Fibroblast of gingiva (primary cell): ENCODE measurements around the gene HDAC4.

Experiments
- DNase-seq: peaks from one replicate; pipeline ENCODE4 v3.0.0-alpha.2; 2011; ENCODE audit warnings: low read depth

The HDAC4 gene

DNA sequence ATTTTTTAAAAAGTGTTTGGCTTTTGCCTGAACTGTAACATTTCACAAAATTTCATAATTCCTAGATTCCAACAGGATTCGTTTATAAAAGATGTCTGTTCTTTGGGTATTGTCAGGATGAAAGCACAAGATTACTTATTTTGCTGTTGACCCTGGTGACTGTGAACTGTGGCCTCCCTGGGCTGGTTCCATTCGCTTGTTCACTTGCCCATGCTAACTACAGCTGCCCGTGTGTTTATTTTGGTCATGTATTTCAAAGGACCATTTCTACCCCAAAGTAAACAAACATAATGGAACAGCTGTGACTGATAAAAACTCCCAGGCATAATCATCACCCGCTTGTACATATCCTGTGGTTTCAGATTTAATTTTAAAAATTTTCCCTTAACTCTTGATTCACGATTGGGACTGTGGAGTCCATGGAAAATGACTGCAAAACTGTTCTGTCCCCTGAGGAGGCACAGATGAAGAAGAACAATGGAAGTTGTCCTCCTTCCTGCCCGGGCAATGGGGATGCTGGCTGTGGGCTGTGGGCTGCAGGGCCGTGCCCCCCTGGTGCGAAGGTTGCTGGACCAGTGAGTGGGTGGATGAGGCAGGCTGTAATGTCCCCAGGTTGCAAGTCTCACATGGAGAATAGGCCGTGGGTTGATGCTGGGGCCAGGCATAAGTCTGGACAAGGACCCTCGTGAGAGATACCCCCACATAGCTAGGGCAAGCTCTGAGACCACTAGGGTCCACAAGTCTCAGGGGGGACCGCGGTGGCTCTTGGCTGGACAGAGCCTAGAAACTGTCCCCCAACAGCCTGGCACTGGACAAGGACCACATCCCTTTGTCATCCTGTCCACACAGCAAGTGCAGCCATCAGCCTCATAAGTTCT lies 28.9 kb upstream of the HDAC4 start:
- peak; percentile 84 for DNase-seq

DNA sequence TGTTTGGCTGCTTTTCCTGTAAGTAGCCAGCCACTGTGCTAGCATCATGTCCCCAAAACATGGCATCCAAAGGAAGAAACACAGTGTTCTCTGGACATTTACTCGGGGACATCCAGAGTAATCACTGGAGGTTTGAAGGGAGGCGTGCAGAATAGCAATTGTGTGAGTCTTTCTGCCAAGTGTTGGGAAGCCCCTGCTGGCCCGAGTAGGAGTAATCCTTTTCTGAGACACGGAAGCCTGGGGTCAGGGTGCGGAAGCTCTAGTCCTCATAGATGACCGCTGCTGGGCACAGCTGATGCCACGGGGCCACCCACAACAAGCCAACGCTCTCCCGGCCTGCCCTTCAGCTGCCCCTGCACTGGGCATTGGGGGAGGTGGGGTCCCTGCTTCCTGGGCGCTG lies 24.8 kb upstream of the HDAC4 start:
- no peak for DNase-seq

GRCh38 chr2:239424337-239425045 lies 23.7 kb upstream of the HDAC4 start:
- no peak for DNase-seq

GRCh38 chr2:239423551-239423950 lies 22.7 kb upstream of the HDAC4 start:
- no peak for DNase-seq

DNA sequence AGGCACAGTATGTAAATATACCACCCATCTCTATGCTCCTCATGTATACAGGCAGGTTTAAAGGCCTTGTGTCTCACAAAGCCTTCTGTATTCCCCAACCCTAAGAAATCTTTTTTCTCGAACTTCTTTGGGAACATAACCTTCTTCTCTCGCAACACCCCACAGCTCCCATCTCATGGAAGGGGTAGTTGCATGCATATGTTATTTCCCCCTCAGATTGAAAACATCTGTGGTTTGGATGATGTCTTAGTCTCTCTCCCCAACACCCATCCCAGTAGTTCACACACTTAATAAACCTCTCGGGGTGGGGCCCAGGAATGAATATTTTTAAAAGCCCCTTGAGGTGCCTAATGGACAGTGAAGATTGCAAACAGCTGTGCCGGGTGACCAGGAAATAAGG lies 21.0 kb upstream of the HDAC4 start:
- no peak for DNase-seq

DNA sequence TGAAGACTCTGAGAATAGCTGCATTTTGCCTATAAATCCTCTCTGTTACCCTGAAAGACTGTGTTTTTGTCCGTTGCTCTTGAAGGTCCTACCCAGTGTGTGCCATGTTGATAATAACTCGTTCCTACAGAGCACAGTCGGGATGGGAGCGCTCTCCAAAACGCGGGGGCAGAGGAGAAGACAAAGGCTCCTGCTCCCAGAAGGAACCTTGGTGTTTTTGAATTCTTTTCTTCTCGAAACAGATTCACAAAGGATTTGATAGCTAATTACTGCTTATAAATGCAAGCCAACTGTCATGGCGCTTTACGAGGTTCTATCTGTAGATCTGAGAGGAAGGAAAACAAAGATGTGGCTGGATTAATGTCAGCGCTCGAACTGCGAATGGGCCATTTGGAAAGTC lies 19.3 kb upstream of the HDAC4 start:
- no peak for DNase-seq

- DNase-seq, result no peak
These were observed 18.1 kb upstream of the HDAC4 start for GRCh38 chr2:239418918-239419317.

DNA sequence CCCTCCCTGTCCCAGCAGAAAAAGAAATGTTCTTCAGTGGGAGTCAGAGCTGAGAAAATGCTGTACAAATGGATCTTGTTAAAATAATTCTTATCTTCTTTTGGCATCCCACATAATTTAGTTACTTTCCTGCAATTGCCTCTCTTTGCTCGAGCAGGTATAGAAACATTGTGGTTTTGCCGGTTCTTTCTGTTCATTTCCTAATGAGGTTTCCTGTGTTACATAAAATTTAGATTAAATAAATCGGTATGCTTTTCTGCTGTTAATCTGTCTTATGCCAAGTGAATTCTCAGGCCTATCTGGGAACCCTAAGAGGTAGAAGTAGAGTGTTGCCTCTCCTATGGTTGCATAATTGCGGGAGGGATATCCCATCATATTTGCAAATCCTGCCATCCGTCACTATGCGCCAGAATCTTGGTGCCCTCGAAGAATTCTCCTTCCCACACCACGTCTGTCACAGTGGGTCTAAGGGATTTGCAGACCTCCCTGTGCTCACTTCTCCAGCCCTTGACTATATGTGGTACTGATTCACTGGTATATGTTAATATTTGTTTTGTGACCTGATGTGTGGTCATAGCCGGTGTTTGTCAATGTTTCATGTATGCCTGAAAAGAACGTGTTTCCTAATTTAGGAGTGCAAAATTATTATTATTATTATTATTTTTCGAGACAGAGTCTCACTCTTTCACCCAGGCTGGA lies 12.2 kb upstream of the HDAC4 start:
- DNase-seq, result no peak

DNA sequence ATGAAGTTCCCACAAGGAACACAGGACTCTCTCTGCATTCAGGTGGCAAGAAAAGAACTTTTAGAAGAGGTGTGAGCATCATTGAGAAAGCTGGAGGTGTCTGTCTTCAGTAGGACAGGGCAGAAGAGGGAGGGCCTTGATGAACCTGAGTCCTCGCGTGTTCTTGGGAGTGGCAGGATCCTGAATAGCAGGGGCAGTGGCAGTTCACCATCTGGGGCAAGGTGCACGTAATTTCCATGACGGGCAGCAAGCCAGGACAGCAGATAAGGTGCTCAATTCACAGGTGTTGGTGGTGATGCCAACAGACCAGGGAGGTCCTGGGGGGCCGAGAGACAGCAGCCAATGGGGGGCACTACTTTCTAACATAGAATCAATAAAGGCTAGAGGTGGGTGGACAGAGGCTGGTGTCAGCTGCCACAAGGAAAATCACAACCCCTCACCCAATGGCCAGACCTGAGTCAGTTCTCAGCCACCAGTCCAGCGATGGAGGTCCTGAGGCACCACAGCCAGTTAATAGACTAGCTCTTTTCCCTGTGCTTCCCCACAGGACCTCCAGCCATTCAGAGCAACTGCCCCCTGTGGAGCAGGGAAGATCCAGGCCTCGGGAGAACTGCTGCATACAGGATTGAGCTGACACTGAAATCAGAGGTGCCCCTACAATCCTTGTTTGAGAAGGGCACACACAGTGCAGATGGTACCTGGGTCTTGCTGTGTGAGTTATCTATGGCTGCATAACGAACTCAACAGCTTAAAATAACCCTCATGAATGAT lies 10.9 kb upstream of the HDAC4 start:
- no peak for DNase-seq

- DNase-seq, result no peak
These were observed 10.3 kb upstream of the HDAC4 start for GRCh38 chr2:239411117-239411516.

GRCh38 chr2:239409976-239410375 lies 9.2 kb upstream of the HDAC4 start:
- no peak for DNase-seq

DNA sequence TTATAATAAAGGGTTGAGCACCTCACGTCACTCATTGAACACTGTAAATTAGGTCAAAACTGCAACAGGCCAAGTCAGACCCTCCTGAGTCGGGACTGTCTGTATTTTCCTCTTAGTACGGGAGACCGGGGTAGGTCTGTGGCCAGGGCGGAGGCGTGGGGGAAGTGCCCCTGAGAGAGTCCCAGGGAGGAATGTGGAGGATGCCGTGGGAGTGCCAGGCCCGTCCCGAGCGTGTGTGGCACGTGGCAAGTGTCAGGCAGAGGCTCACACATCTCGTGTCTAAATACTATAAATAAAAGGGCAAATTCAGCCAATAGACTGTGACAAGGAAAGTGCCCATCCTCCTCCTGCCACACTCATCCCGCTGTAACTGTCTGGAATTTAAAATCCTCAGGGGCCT lies 6.3 kb upstream of the HDAC4 start:
- no peak for DNase-seq

DNA sequence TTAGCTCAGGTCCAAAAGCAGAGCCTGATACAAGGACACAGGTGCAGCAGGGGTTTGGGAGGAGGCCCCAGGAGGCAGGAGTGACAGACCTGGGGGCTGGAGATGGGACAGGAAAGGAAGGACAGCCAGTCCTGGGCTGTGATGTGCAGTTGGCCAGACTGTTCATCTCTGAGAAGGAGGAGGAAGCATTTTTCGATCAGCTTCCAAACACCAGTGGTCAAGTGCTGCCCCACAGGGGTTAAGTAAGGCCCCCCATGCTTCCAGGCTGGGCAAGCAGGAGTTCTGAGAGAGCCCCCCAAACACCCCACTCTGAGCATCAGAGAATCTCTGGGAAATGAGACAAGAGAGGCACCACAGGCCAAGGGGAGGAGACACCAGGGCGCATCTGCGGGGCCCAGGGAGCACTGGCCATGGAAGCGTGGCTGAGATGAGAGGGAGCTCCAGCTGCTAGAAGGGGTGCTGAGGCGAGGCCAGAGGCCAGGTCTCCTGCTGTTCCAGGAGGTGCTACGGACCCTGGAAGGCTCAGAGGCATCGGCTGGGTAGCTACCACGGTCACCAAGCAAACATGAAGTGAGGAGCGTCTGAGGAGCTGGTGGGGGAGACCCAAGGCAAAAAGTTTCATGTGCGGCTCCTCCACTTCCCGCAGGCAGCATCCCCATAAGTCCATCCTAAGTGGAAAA lies 5.6 kb upstream of the HDAC4 start:
- no peak for DNase-seq

DNA sequence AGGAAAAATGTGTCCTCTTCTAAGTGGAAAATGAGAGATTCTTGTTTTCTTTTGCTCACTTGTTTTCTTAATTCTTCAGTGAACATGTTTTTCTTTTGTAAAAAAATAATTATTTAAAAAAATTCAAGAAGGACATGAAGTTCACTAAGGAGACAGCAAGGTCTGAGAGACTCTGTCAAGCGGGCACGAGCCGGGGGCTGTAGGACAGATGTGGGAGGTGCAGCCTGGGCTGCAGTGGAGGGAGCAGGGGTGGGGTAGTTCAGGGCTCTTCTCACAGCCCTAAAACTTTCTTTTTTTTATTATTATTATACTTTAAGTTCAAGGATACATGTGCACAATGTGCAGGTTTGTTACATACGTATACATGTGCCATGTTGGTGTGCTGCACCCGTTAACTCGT lies 4.3 kb upstream of the HDAC4 start:
- DNase-seq, result no peak

- DNase-seq, result no peak
These were observed 1.8 kb upstream of the HDAC4 start for GRCh38 chr2:239402666-239403065.

- peak; percentile 23 for DNase-seq
These were observed 1.0 kb upstream of the HDAC4 start for GRCh38 chr2:239401881-239402233.

GRCh38 chr2:239401067-239401880 lies 454 bp upstream of the HDAC4 start:
- DNase-seq, result peak; percentile 99

DNA sequence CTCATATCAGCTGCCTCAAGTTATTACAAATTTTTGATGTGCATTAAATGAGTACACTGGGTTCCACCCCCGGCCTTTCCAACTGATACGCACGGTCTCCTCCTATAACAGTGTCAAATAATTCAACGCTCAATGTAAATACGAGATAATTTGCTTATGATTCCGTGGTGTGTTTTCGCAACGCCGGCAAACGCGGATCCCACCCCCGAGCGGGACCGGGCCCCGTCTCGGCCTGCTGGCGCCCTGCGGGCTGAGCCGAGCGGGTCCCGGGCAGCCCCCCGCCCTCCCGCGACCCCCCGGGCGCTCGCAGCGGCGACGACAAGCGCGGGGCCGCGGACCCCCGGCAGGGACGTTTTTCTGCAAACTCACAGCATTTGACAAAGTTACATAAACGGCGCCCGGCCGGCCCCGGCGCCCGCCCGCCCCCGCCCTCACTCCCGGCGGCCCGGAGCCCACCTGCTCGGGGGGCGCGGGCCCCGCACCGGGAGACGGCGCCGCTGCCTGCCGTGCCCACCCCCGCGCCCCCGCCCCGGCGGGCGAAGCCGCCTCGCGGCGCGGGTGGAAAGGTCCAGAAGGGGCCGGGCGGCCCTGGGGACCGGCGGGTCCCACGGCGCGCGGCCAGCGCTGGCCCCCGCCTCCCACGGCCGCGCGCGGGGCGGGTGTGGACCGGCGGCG lies 762 bp downstream of the HDAC4 start:
- no peak for DNase-seq

GRCh38 chr2:239399433-239399920 lies 1.3 kb downstream of the HDAC4 start:
- no peak for DNase-seq

DNA sequence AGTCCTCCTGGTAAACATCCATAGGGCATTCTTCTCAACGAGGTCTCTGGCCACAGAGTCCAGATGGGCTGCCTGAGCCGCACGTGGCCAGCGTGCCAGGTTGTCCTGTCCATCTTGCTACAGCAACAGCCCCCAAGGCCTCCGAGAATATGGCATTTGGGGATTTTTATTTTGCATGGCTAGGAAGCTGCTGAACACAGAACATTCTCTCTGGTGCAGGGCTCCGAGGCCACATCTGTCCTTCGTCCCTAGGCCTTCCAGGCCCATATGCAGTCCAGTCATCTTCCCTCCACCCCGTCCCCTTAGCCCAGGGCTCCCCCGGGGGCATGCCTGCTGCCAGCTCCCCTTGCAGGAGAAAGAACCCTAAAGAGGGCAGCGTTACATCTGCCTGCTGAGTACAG lies 2.3 kb downstream of the HDAC4 start:
- no peak for DNase-seq
